ENCODE results near the gene HOXA5.

Gene HOXA5

GRCh38 chr7:27140126-27140857, 3.2 kb downstream of the HOXA5 start (continued):
- peak; percentile 46; the same call in 1 of the 2 replicates for TF ChIP-seq IKZF3 (tag by site-specific recombination; IDR thresholded peaks at IDR 0.05)
- 0 out of 2 replicates have a peak, but pooled peaks have one; percentile 13 for TF ChIP-seq ZSCAN4 (tag by site-specific recombination; IDR thresholded peaks at IDR 0.05)
- peak; percentile 69 for TF ChIP-seq ZXDB (tag by site-specific recombination; IDR thresholded peaks at IDR 0.05)
- TF ChIP-seq ZBTB48 (tag by site-specific recombination; IDR thresholded peaks at IDR 0.05), result no peak
- TF ChIP-seq ATF2 (tag by site-specific recombination; IDR thresholded peaks at IDR 0.05; ENCODE audit: low read depth), result peak; percentile 46; the same call in 1 of the 2 replicates
- peak; percentile 10; the same call in 1 of the 2 replicates for TF ChIP-seq GFI1B (tag by site-specific recombination; IDR thresholded peaks at IDR 0.05)
- TF ChIP-seq ZNF670 (tag by site-specific recombination; IDR thresholded peaks at IDR 0.05; ENCODE audit: low read depth), result no peak
- peak; percentile 65 for TF ChIP-seq KLF10 (tag by site-specific recombination; IDR thresholded peaks at IDR 0.05)
- peak; percentile 82 for TF ChIP-seq OVOL3 (tag by site-specific recombination; IDR thresholded peaks at IDR 0.05)
- TF ChIP-seq SP2 (tag by site-specific recombination; IDR thresholded peaks at IDR 0.05), result peak; percentile 12; the same call in 1 of the 2 replicates
- TF ChIP-seq ZNF529 (tag by site-specific recombination; IDR thresholded peaks at IDR 0.05; ENCODE audit: insufficient replicate concordance), result no peak
- no peak; the same call in 1 of the 2 replicates for TF ChIP-seq MYNN (tag by site-specific recombination; IDR thresholded peaks at IDR 0.05; ENCODE audit: borderline replicate concordance)
- no peak for TF ChIP-seq PRDM1 (tag by site-specific recombination; IDR thresholded peaks at IDR 0.05)
- peak; percentile 99 for TF ChIP-seq FEZF1 (tag by site-specific recombination; IDR thresholded peaks at IDR 0.05)
- TF ChIP-seq ZNF433 (tag by site-specific recombination; IDR thresholded peaks at IDR 0.05; ENCODE audit: low read depth), result no peak
- no peak for TF ChIP-seq ZNF521 (tag by site-specific recombination; IDR thresholded peaks at IDR 0.05)
- TF ChIP-seq ZNF24 (tag by site-specific recombination; IDR thresholded peaks at IDR 0.05), result peak; percentile 63; the same call in 1 of the 2 replicates
- no peak for TF ChIP-seq ZNF623 (tag by site-specific recombination; IDR thresholded peaks at IDR 0.05)
- TF ChIP-seq MEIS1 (CRISPR knock-in tag; IDR thresholded peaks at IDR 0.05; ENCODE audit: borderline replicate concordance), result no peak
- TF ChIP-seq, protein P1, sequence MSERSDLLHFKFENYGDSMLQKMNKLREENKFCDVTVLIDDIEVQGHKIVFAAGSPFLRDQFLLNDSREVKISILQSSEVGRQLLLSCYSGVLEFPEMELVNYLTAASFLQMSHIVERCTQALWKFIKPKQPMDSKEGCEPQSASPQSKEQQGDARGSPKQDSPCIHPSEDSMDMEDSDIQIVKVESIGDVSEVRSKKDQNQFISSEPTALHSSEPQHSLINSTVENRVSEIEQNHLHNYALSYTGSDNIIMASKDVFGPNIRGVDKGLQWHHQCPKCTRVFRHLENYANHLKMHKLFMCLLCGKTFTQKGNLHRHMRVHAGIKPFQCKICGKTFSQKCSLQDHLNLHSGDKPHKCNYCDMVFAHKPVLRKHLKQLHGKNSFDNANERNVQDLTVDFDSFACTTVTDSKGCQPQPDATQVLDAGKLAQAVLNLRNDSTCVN (tag by site-specific recombination; optimal IDR thresholded peaks at IDR 0.05), result no peak
- TF ChIP-seq ZNF792 (tag by site-specific recombination; IDR thresholded peaks at IDR 0.05), result peak; percentile 44; the same call in 1 of the 2 replicates
- TF ChIP-seq, protein P2, sequence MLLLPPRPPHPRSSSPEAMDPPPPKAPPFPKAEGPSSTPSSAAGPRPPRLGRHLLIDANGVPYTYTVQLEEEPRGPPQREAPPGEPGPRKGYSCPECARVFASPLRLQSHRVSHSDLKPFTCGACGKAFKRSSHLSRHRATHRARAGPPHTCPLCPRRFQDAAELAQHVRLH (tag by site-specific recombination; IDR thresholded peaks at IDR 0.05), result peak; percentile 94
- TF ChIP-seq MZF1 (tag by site-specific recombination; IDR thresholded peaks at IDR 0.05; ENCODE audit: borderline replicate concordance), result peak; percentile 91
- TF ChIP-seq ZSCAN30 (tag by site-specific recombination; IDR thresholded peaks at IDR 0.05), result peak; percentile 20; the same call in 1 of the 2 replicates
- peak; percentile 28; the same call in 1 of the 2 replicates for TF ChIP-seq ZNF10 (tag by site-specific recombination; IDR thresholded peaks at IDR 0.05)
- no peak for TF ChIP-seq EGR2 (tag by site-specific recombination; IDR thresholded peaks at IDR 0.05; ENCODE audit: low read depth)
- TF ChIP-seq ZNF561 (tag by site-specific recombination; IDR thresholded peaks at IDR 0.05; ENCODE audit: borderline replicate concordance), result peak; percentile 21; the same call in 1 of the 2 replicates
- TF ChIP-seq ZNF362 (tag by site-specific recombination; IDR thresholded peaks at IDR 0.05), result no peak
- 0 out of 2 replicates have a peak, but pooled peaks have one; percentile 11 for TF ChIP-seq SP3 (tag by site-specific recombination; IDR thresholded peaks at IDR 0.05)
- no peak for TF ChIP-seq ZBTB49 (tag by site-specific recombination; IDR thresholded peaks at IDR 0.05; ENCODE audit: low read depth)
- peak; percentile 72 for TF ChIP-seq ZNF629 (tag by site-specific recombination; IDR thresholded peaks at IDR 0.05)
- peak; percentile 97 for TF ChIP-seq WT1 (tag by site-specific recombination; IDR thresholded peaks at IDR 0.05)
